Measurements from ENCODE around the gene RFNG. TPM values are rescaled to one million over a fixed set of nuclear protein-coding genes. Genes with fewer than 3 reads are reported as not detected.

RFNG gene
- total RNA-seq, 1 experiment from 2014 or later = 31.5 TPM

- intact Hi-C loops (cut with micrococcal nuclease; ENCODE audit: unreplicated experiment) = no loop called here
- Histone ChIP-seq H3K4me3 (ENCODE audit: low read depth, low read length, poor library complexity, severe bottlenecking) (no peak overlapping the region), H3K36me3 (ENCODE audit: insufficient read depth, low read length, poor library complexity, severe bottlenecking) (peaks cover 15% of the 10 kb centered on the region), H3K9me3 (ENCODE audit: low read depth, low read length, poor library complexity, severe bottlenecking) (no peaks in the 10 kb centered on the region), H3K27me3 (replicated peaks; ENCODE audit: insufficient read depth, low read depth, low read length, poor library complexity) (no peaks in the 10 kb centered on the region), H3K4me1 (ENCODE audit: insufficient read depth, low read length, poor library complexity, severe bottlenecking) (no peaks in the 10 kb centered on the region), H3K27ac (ENCODE audit: low read depth, low read length, poor library complexity, severe bottlenecking) (no peak overlapping the region)
- CTCF ChIA-PET = no interaction called here
- no TSS peak for BruUV-seq (replicated peaks)
- TF ChIP-seq EZH2 (IDR thresholded peaks at IDR 0.05; ENCODE audit: borderline replicate concordance, low read depth, low read length, poor library complexity, severe bottlenecking) (no peak), CTCF (conservative IDR thresholded peaks at IDR 0.05; ENCODE audit: low read depth, low read length) (no peak)
- POLR2A ChIA-PET (ENCODE audit: low non-redundant PET) = no interaction called here
- no peak for DNase-seq (ENCODE audit: low spot score)
Observed at GRCh38 chr17:82073446-82073845, 21.8 kb upstream of the RFNG start.

GRCh38 chr17:82072827-82073226 is 21.2 kb upstream of the RFNG start:
- intact Hi-C loops (cut with micrococcal nuclease; ENCODE audit: unreplicated experiment) = no loop called here
- no peaks in the 10 kb centered on the region for H3K4me1 ChIP-seq (ENCODE audit: insufficient read depth, low read length, poor library complexity, severe bottlenecking)
- ChIA-PET POLR2A (ENCODE audit: low non-redundant PET) (no interaction called here), CTCF (no interaction called here)
- DNase-seq (ENCODE audit: low spot score) = no peak
- BruUV-seq (replicated peaks) = no TSS peak
- TF ChIP-seq CTCF (conservative IDR thresholded peaks at IDR 0.05; ENCODE audit: low read depth, low read length) (no peak), EZH2 (IDR thresholded peaks at IDR 0.05; ENCODE audit: borderline replicate concordance, low read depth, low read length, poor library complexity, severe bottlenecking) (no peak)
- no peak overlapping the region for H3K27ac ChIP-seq (ENCODE audit: low read depth, low read length, poor library complexity, severe bottlenecking)
- no peaks in the 10 kb centered on the region for H3K27me3 ChIP-seq (replicated peaks; ENCODE audit: insufficient read depth, low read depth, low read length, poor library complexity)
- peaks cover 9% of the 10 kb centered on the region for H3K36me3 ChIP-seq (ENCODE audit: insufficient read depth, low read length, poor library complexity, severe bottlenecking)
- H3K4me3 ChIP-seq (ENCODE audit: low read depth, low read length, poor library complexity, severe bottlenecking) = no peak overlapping the region
- H3K9me3 ChIP-seq (ENCODE audit: low read depth, low read length, poor library complexity, severe bottlenecking) = no peaks in the 10 kb centered on the region

GRCh38 chr17:82070611-82071010 is 19.0 kb upstream of the RFNG start:
- ChIA-PET POLR2A (ENCODE audit: low non-redundant PET) (no interaction called here), CTCF (no interaction called here)
- Histone ChIP-seq H3K4me1 (ENCODE audit: insufficient read depth, low read length, poor library complexity, severe bottlenecking) (peaks cover 6% of the 10 kb centered on the region), H3K9me3 (ENCODE audit: low read depth, low read length, poor library complexity, severe bottlenecking) (no peaks in the 10 kb centered on the region), H3K27me3 (replicated peaks; ENCODE audit: insufficient read depth, low read depth, low read length, poor library complexity) (no peaks in the 10 kb centered on the region), H3K36me3 (ENCODE audit: insufficient read depth, low read length, poor library complexity, severe bottlenecking) (no peaks in the 10 kb centered on the region), H3K4me3 (ENCODE audit: low read depth, low read length, poor library complexity, severe bottlenecking) (no peak overlapping the region), H3K27ac (ENCODE audit: low read depth, low read length, poor library complexity, severe bottlenecking) (no peak overlapping the region)
- TF ChIP-seq EZH2 (IDR thresholded peaks at IDR 0.05; ENCODE audit: borderline replicate concordance, low read depth, low read length, poor library complexity, severe bottlenecking) = no peak
- TF ChIP-seq CTCF (conservative IDR thresholded peaks at IDR 0.05; ENCODE audit: low read depth, low read length) = no peak
- DNase-seq (ENCODE audit: low spot score) = no peak
- intact Hi-C loops (cut with micrococcal nuclease; ENCODE audit: unreplicated experiment) = no loop called here
- BruUV-seq (replicated peaks) = no TSS peak

Measured in A673 (cell line).